Esophagus squamous epithelium (tissue), 4 donors: Measurements from ENCODE around the gene SPSB4.

ENCODE experiments used
- POLR2A ChIP-seq, 4 donors: fragments of 450-650 bp; IDR thresholded peaks; one replicate each; pipeline ENCODE4 v1.6.1; 2017; ENCODE audit warnings: antibody characterized with exemption in 4 of 4, mild to moderate bottlenecking in 4 of 4, moderate library complexity in 3 of 4
- TF ChIP-seq, protein P1 (sequence below), 6 experiments: fragments of 450-650 bp in 4 of 6; fragments of 200-600 bp in 2 of 6; sonication (generic) in 2 of 6; IDR thresholded peaks; one replicate each; pipeline ENCODE4 v1.5.1; 2016 to 2019; ENCODE audit warnings: antibody characterized with exemption in 6 of 6, mild to moderate bottlenecking in 4 of 6, moderate library complexity in 4 of 6

DNA sequence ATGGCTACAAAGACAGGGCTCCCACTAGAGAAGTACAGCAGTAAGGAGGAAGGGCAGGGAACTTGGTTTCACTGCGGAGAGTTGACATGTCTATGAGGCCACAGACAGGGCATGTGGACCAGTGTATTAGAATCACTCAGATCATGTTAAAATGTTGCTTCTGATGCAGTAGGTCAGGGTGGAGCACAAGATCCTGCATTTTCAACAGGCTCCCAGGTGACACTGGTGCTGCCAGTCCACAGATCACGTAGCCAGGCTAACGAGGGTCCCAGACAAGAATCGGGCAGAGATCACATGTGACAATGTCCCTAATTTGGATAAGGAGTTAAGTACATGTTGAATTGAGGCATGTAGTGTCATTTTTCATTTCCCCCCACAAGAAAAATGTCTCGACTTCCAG is 73.6 kb downstream of the SPSB4 start:
- TF ChIP-seq, protein P1, sequence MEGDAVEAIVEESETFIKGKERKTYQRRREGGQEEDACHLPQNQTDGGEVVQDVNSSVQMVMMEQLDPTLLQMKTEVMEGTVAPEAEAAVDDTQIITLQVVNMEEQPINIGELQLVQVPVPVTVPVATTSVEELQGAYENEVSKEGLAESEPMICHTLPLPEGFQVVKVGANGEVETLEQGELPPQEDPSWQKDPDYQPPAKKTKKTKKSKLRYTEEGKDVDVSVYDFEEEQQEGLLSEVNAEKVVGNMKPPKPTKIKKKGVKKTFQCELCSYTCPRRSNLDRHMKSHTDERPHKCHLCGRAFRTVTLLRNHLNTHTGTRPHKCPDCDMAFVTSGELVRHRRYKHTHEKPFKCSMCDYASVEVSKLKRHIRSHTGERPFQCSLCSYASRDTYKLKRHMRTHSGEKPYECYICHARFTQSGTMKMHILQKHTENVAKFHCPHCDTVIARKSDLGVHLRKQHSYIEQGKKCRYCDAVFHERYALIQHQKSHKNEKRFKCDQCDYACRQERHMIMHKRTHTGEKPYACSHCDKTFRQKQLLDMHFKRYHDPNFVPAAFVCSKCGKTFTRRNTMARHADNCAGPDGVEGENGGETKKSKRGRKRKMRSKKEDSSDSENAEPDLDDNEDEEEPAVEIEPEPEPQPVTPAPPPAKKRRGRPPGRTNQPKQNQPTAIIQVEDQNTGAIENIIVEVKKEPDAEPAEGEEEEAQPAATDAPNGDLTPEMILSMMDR (IDR thresholded peaks at IDR 0.05) = no peak
- TF ChIP-seq POLR2A (IDR thresholded peaks at IDR 0.05) = no peak
